GM19467 (cell line): ENCODE data around the gene LIPT2.
"Not testable (repeated sequence)": the region's sequence is repeated elsewhere in the genome, so short reads cannot be mapped to it uniquely, and the experiment has no call there.

Source experiments
- ATAC-seq: cut with Tn5 transposase; IDR thresholded peaks from one replicate; pipeline ENCODE4 v1.9.1; 2021; ENCODE audit warnings: mild to moderate bottlenecking, moderate library complexity; ENCODE audit not compliant: unreplicated experiment

Gene LIPT2

GRCh38 chr11:74492974-74493790, at the start of gene LIPT2:
Gene LIPT2 (minus strand): TSS chr11:74493724. CDS start chr11:74493703, 21 bp downstream.
- ATAC-seq = peak; percentile 96

- ATAC-seq = no peak
Observed at GRCh38 chr11:74541466-74541865, 47.9 kb upstream of the LIPT2 start.

- no peak for ATAC-seq
Observed at GRCh38 chr11:74540270-74540669, 46.7 kb upstream of the LIPT2 start.

- ATAC-seq = no peak
Observed at GRCh38 chr11:74538680-74539079, 45.2 kb upstream of the LIPT2 start.

GRCh38 chr11:74535371-74536160, 42.0 kb upstream of the LIPT2 start:
- ATAC-seq = no peak

GRCh38 chr11:74534946-74535275, 41.4 kb upstream of the LIPT2 start:
- not testable (repeated sequence) for ATAC-seq

GRCh38 chr11:74534216-74534945, 40.9 kb upstream of the LIPT2 start:
- ATAC-seq = no peak

GRCh38 chr11:74533421-74533820, 39.9 kb upstream of the LIPT2 start:
- no peak for ATAC-seq

- no peak for ATAC-seq
Observed at GRCh38 chr11:74532501-74533246, 39.1 kb upstream of the LIPT2 start.

GRCh38 chr11:74524978-74525377, 31.5 kb upstream of the LIPT2 start:
- no peak for ATAC-seq

GRCh38 chr11:74524501-74524900, 31.0 kb upstream of the LIPT2 start:
- ATAC-seq = no peak

GRCh38 chr11:74522776-74523175, 29.3 kb upstream of the LIPT2 start:
- no peak for ATAC-seq

- ATAC-seq = no peak
Observed at GRCh38 chr11:74521666-74522252, 28.2 kb upstream of the LIPT2 start.

- no peak for ATAC-seq
Observed at GRCh38 chr11:74520927-74521665, 27.6 kb upstream of the LIPT2 start.

GRCh38 chr11:74520316-74520715, 26.8 kb upstream of the LIPT2 start:
- no peak for ATAC-seq

- no peak for ATAC-seq
Observed at GRCh38 chr11:74519710-74520109, 26.2 kb upstream of the LIPT2 start.

GRCh38 chr11:74517592-74517991, 24.1 kb upstream of the LIPT2 start:
- not testable (repeated sequence) for ATAC-seq

- ATAC-seq = no peak
Observed at GRCh38 chr11:74507582-74507981, 14.1 kb upstream of the LIPT2 start.

GRCh38 chr11:74506823-74507222, 13.3 kb upstream of the LIPT2 start:
- no peak for ATAC-seq

- ATAC-seq = no peak
Observed at GRCh38 chr11:74505911-74506310, 12.4 kb upstream of the LIPT2 start.
